Activated T-cell treated with anti-CD3 and anti-CD28 coated beads, Interleukin-2, amount 50 U/mL, for 72 hours (primary cell): Measurements from ENCODE around the gene OASL. TPM values are rescaled to one million over a fixed set of nuclear protein-coding genes. Genes with fewer than 3 reads are reported as not detected.
"Not testable (repeated sequence)": the region's sequence is repeated elsewhere in the genome, so short reads cannot be mapped to it uniquely, and the experiment has no call there.

ENCODE experiments used
- ATAC-seq, 2 donors: fragments of 150-1000 bp; cut with Tn5 transposase; replicated peaks in 1 of 2; 2 replicates each; pipeline ENCODE4 v1.10.0; 2021; ENCODE audit warnings: moderate library complexity in 2 of 2, mild to moderate bottlenecking in 1 of 2
- DNase-seq, 2 donors: peaks; one replicate each; pipeline ENCODE4 v3.0.0; 2021 to 2022; ENCODE audit warnings: mixed read lengths in 1 of 2
- H3K27ac Mint-ChIP-seq: one replicate; pipeline ENCODE4 v1.8.0; 2022; ENCODE audit warnings: mild to moderate bottlenecking, moderate library complexity, mixed read lengths
- H3K27me3 Mint-ChIP-seq: one replicate; pipeline ENCODE4 v1.8.0; 2022; ENCODE audit warnings: low read depth, mixed read lengths
- H3K36me3 Mint-ChIP-seq, 2 donors: one replicate each; pipeline ENCODE4 v1.8.0; 2022; ENCODE audit warnings: mixed read lengths in 2 of 2, mild to moderate bottlenecking in 1 of 2; ENCODE audit not compliant: insufficient read depth in 2 of 2
- H3K4me1 Mint-ChIP-seq: one replicate; pipeline ENCODE4 v1.8.0; 2022; ENCODE audit warnings: low read depth, mixed read lengths
- H3K4me3 Mint-ChIP-seq, 2 donors: one replicate each; pipeline ENCODE4 v1.8.0; 2022; ENCODE audit warnings: mild to moderate bottlenecking in 2 of 2, mixed read lengths in 2 of 2, moderate library complexity in 2 of 2
- H3K9me3 Mint-ChIP-seq, 2 donors: one replicate each; pipeline ENCODE4 v1.8.0; 2022; ENCODE audit warnings: mixed read lengths in 2 of 2
- total RNA-seq, 2 donors: library from RNA; stranded (reverse); gene quantifications; one replicate each; pipeline ENCODE4 v1.2.3, GENCODE V29; 2022

OASL gene
- total RNA-seq, 2 donors from 2014 or later: 13.6 to 45.1 TPM

DNA sequence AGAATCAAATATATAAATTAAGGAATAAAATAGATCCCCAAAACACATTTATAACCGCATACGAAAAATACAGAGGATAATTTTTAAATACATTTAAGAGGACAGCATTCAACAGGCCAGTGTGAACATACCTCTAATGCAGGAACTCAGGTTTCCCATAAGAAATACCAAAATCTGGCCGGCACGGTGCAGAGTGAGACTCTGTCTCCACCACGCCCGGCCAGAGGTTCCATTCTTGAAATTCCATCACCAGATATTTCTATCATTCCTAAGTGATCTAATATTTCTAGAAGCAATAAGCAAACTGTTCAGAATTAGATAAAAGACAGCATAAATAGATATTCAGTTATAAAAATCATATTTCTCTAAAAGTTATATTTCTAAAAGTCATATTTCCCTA, 30.2 kb upstream of the OASL start:
- no peak overlapping the region for H3K27ac Mint-ChIP-seq
- peaks cover 11% of the 10 kb centered on the region for H3K4me1 Mint-ChIP-seq
- H3K27me3 Mint-ChIP-seq: no peaks in the 10 kb centered on the region
- no peak overlapping the region for H3K4me3 Mint-ChIP-seq
- DNase-seq (no peak), ATAC-seq (no peak)
- H3K36me3 Mint-ChIP-seq: peaks cover 4 to 5% of the 10 kb centered on the region in 2 donors
- H3K9me3 Mint-ChIP-seq: peaks cover 3 to 6% of the 10 kb centered on the region in 2 donors

DNA sequence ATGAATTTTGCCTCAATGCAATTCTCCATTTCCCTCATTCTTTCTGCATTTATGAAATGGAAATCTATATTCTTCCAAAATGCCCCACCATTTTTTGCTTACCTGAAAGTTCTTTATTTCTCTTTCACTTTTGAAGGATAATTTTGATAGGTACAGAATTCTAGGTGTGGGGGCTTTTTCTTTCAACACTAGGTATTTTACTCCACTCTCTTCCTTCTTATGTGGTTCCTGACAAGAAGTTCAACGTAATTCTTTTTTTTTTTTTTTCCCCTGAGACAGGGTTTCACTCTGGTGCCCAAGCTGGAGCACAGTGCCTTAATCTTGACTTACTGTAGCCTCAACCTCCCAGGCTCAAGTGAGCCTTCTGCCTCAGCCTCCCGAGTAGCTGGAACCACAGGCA, 26.3 kb upstream of the OASL start:
- Mint-ChIP-seq H3K27ac (peak overlapping the region; percentile 42), H3K9me3 (no peaks in the 10 kb centered on the region), H3K27me3 (no peaks in the 10 kb centered on the region), H3K4me3 (peak overlapping the region in 1 of 2 donors; percentile 37), H3K4me1 (peaks cover 17% of the 10 kb centered on the region), H3K36me3 (no peaks in the 10 kb centered on the region)
- no peak for DNase-seq
- no peak for ATAC-seq

DNA sequence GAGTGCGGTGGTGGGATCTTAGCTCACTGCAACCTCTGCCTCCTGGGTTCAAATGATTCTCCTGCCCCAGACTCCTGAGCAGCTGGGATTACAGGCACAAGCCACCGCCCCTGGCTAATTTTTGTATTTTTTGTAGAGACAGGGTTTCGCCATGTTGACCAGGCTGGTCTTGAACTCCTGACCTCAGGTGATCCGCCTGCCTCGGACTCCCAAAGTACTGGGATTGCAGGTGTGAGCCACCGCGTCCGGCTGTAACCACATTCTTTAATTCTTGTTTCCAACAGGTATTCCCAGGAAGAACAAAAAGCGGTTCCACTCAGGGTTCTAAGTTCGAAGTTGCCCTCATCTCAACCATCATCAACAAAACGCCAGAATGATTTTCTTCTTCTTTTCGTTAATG, 25.5 kb upstream of the OASL start:
- H3K27me3 Mint-ChIP-seq, H3K27ac Mint-ChIP-seq, ATAC-seq, H3K4me3 Mint-ChIP-seq, DNase-seq, H3K36me3 Mint-ChIP-seq, H3K9me3 Mint-ChIP-seq: not testable (repeated sequence)
- peaks cover 25% of the 10 kb centered on the region for H3K4me1 Mint-ChIP-seq

DNA sequence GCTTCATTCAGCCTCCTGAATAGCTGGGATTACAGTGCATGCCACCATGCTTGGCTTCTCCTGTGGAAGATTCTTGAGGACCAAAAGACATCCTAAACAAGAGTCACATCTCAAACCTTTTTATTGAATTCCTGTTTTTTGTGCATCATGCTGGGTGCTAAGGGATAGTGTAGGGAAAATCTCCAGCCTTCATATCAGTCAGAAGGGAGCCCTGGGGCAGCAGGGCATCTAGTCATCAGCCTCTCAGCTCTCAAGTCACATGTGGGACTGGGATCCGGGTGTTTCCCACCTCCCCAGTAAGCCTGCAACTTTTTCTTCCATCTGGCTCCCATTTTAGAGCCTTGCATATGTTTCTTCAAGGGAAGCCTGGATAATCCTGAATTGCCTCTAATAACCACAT, 25.1 kb upstream of the OASL start:
- no peaks in the 10 kb centered on the region for H3K27me3 Mint-ChIP-seq

DNA sequence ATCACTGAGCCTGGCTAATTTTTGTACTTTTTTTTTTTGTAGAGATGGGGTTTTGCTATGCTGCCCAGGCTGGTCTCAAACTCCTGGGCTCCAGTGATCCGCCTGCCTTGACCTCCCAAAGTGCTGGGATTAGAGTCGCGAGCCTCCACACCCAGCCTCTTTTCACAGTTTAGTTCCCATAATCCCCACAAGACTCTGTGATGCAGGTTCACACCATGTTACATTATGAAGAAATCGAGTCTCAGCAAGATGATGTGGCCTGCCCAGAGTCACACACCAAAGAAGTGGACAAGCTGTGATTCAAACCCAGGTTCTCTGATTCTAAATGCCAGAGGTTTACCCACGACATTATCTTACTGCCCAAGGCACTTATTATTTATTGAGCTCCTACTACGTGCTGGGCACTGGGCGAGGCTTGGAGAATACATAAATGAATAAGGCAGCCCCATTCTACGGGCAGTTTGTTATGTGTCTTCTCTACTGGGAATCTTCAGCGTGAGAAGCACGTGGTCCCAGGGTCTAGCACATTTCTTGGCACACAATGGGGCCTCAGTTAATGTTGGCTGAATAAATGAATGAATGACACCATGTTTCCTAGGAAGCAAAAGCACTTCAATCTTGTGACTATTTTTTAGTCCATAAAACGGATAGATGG, 23.5 kb upstream of the OASL start:
- no peak for ATAC-seq
- no peaks in the 10 kb centered on the region for H3K27me3 Mint-ChIP-seq
- no peaks in the 10 kb centered on the region for H3K9me3 Mint-ChIP-seq
- no peaks in the 10 kb centered on the region for H3K36me3 Mint-ChIP-seq
- no peak overlapping the region for H3K27ac Mint-ChIP-seq
- no peak overlapping the region for H3K4me3 Mint-ChIP-seq
- no peak for DNase-seq
- H3K4me1 Mint-ChIP-seq: peaks cover 30% of the 10 kb centered on the region

More for the DNA sequence above, 25.1 kb upstream of the OASL start:
- no peak overlapping the region for H3K27ac Mint-ChIP-seq
- no peak overlapping the region for H3K4me3 Mint-ChIP-seq
- ATAC-seq: no peak
- no peaks in the 10 kb centered on the region for H3K9me3 Mint-ChIP-seq
- H3K36me3 Mint-ChIP-seq: no peaks in the 10 kb centered on the region
- peaks cover 29% of the 10 kb centered on the region for H3K4me1 Mint-ChIP-seq
- no peak for DNase-seq

DNA sequence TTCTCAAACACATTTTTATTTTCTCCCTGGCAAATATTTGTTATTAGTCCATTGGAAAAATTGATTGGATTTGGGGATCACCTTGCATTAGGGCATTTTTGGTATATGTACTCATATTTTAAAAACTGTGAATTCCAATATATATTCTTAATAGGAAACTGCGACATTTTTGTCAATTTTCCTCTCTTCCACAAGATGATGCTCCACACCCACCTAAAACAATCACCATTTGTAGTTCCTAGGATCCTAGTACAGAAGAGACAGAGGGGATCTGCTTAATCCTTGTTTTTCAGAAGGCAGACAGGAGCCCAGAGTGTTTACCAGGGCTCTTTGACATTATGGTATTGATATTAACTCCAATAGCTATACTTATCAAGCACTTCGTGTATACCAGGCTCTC, 22.8 kb upstream of the OASL start:
- Mint-ChIP-seq H3K36me3 (no peaks in the 10 kb centered on the region), H3K27me3 (no peaks in the 10 kb centered on the region), H3K9me3 (no peaks in the 10 kb centered on the region), H3K4me3 (no peak overlapping the region), H3K27ac (no peak overlapping the region), H3K4me1 (peaks cover 30% of the 10 kb centered on the region)
- ATAC-seq (no peak), DNase-seq (no peak)

DNA sequence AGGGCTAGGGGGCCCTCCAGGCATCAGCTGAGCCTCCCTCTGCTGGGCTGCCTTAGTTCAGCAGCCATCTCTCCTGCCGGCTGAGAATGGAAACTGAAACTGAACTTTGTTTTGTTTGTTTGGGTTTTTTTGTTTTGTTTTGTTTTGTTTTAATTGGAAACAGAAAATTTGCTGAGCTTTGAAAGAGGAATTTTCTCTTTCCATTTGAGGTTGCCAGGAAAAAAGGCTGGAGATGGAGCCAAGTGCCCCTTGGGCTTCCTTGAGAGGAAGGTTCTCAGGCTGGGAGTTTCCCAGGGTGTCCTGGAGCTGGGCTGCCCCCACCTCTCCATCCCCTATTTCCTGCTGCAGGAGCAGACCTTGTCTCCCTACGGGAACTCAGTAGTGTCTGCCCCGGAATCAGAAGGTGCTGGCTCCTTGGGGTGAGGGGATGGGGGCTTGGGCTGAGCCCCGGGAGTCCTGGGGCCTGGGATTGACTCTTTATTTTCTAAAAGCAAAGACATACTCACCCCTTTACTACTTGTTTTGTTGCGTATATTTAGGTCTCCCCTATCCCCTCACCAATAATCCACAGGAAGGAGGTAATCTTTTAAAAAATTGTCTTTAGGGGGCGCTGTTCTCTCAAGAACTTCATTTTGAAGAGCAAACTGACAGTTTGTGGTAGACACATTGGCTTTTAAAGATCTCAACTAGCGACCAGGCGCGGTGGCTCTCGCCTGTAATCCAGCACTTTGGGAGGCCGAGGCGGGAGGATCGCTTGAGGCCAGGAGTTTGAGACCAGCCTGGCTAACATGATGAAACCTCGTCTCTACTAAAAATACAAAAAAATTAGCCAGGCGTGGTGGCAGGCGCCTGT, 21.3 kb upstream of the OASL start:
- H3K27me3 Mint-ChIP-seq: no peaks in the 10 kb centered on the region
- peak; percentile 71 to 73 for DNase-seq
- H3K4me3 Mint-ChIP-seq: peak overlapping the region; percentile 84 to 95
- H3K36me3 Mint-ChIP-seq: no peaks in the 10 kb centered on the region
- H3K4me1 Mint-ChIP-seq: peaks cover 27% of the 10 kb centered on the region
- H3K9me3 Mint-ChIP-seq: no peaks in the 10 kb centered on the region
- peak; percentile 94 to 96 for ATAC-seq
- H3K27ac Mint-ChIP-seq: peak overlapping the region; percentile 97

DNA sequence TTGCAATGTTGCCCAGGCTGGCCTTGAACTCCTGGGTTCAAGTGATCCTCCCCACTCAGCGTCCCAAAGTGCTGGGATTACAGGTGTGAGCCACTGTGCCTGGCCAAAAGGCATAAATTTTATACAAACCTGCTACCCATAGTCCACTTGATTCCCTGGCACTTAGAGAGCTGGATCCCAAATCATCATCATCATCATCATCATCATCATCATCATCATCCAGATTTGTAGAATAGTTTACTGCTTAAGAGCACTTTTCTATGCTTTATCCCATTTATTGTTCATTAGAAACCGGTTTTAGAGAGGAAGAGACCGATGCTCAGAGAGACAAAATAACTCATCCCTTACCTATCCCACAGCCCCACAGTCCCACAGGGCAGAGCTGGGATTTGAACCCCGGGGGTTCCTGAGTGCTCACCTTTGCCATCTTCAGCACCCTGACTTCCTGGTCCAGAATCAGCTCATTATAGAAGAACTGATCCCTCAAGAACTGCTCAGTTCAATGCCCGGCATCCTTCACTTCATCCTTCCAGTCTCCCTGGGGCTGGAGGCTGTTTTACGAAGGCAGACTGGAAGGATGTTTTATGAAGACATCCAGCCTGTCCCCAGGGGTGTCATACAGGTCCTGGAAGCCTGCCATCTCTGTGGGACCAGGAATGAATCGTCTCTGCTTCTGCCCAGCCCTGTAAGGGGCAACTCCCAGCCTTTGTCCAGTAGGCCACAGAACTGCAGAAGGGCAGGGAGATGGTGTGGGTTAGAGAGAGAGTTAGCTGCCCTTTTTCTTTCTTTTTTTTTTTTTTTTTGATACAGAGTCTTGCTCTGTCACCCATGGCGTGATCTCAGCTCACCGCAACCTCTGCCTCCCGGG, 20.2 kb upstream of the OASL start:
- H3K27me3 Mint-ChIP-seq: no peaks in the 10 kb centered on the region
- H3K27ac Mint-ChIP-seq: peak overlapping the region; percentile 97
- peaks cover 19% of the 10 kb centered on the region for H3K4me1 Mint-ChIP-seq
- H3K4me3 Mint-ChIP-seq: peak overlapping the region; percentile 84 to 95
- H3K36me3 Mint-ChIP-seq: no peaks in the 10 kb centered on the region
- ATAC-seq (peak in 1 of 2 donors; percentile 20), DNase-seq (no peak)
- H3K9me3 Mint-ChIP-seq: no peaks in the 10 kb centered on the region

DNA sequence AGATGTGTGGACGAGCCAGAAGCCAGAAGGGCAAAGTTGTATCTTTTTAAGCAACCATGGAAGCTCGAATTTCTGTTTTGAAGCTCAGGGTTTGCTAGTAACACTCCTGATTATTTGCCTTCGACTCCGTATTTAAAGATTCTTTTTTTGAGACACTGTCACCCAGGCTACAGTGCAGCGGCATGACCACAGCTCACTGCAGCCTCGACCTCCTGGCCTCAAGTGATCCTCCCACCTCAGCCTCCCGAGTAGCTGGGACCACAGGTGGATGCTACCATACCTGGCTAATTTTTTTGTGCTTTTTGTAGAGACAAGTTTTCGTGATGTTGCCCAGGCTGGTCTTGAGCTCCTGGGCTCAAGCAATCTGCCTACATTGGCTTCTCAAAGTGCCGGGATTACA, 18.7 kb upstream of the OASL start:
- Mint-ChIP-seq H3K27ac (no peak overlapping the region), H3K9me3 (no peaks in the 10 kb centered on the region), H3K27me3 (no peaks in the 10 kb centered on the region), H3K4me3 (no peak overlapping the region), H3K4me1 (peaks cover 19% of the 10 kb centered on the region), H3K36me3 (no peaks in the 10 kb centered on the region)
- ATAC-seq (no peak), DNase-seq (no peak)

DNA sequence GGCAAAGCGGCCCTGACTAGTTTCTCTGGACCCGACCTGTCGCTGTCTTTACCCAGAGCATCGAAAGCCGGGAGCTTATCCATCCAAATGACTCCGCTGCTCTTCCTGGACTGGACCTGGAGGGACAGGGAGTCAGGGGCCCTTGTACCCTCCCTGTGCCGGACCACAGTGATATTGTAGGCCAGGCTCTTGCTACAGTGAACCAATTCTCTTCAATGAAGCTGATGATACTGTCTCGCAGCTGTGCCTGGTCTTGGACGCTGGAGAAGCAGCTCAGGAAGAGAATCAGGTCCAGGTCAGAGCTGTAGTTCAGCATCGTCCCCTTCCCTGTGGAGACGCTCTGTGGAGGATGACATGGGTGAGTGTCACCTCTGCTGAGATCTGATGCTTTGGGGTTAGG, 14.7 kb upstream of the OASL start:
- ATAC-seq: no peak
- no peaks in the 10 kb centered on the region for H3K4me1 Mint-ChIP-seq
- H3K27me3 Mint-ChIP-seq: no peaks in the 10 kb centered on the region
- H3K4me3 Mint-ChIP-seq: no peak overlapping the region
- no peaks in the 10 kb centered on the region for H3K9me3 Mint-ChIP-seq
- H3K36me3 Mint-ChIP-seq: no peaks in the 10 kb centered on the region
- no peak for DNase-seq
- no peak overlapping the region for H3K27ac Mint-ChIP-seq

DNA sequence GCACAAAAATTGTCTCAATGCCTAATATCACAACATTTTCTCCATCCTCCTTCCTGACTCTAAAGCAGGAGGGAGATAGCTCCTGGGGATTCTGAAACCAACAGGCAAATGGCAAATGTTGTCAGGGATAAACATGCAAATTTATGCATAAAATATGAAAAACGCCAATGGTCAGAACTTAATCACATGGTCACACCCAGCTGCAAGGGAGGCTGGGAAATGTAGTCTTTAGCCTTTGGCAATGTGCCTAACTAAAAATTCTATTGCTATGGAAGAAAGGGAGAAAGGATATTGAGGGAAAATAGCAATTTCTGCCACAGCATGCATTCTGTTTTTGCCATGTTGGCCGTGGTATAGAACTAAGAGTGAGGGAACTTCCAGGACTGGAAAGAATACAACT, 11.7 kb upstream of the OASL start:
- no peaks in the 10 kb centered on the region for H3K36me3 Mint-ChIP-seq
- H3K4me1 Mint-ChIP-seq: peaks cover 4% of the 10 kb centered on the region
- no peaks in the 10 kb centered on the region for H3K9me3 Mint-ChIP-seq
- H3K27ac Mint-ChIP-seq: no peak overlapping the region
- DNase-seq (no peak), ATAC-seq (no peak)
- no peak overlapping the region for H3K4me3 Mint-ChIP-seq
- no peaks in the 10 kb centered on the region for H3K27me3 Mint-ChIP-seq

DNA sequence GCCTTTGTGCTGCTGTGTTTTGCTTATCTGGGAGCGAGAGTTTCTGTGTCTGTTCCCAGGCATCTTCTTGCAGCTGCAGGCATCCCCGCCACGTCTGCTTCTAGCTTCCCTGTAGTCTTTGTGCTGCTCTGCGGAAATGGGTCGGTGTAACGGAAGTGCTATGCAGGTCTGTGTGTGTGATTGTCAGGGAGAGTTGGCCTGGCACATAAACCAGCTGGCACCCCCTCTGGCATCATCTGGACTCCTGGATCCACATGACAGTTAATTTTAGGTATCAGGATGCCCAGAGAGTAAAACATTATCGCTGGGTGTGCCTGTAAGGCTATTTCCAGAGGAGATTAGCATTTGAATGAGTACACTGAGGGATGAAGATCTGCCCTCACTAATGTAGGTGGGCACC, 9.4 kb upstream of the OASL start:
- peaks cover 11% of the 10 kb centered on the region for H3K27me3 Mint-ChIP-seq
- peak overlapping the region in 1 of 2 donors; percentile 61 for H3K4me3 Mint-ChIP-seq
- no peaks in the 10 kb centered on the region for H3K9me3 Mint-ChIP-seq
- no peak overlapping the region for H3K27ac Mint-ChIP-seq
- H3K36me3 Mint-ChIP-seq: no peaks in the 10 kb centered on the region
- peaks cover 19% of the 10 kb centered on the region for H3K4me1 Mint-ChIP-seq
- DNase-seq (no peak), ATAC-seq (no peak)

DNA sequence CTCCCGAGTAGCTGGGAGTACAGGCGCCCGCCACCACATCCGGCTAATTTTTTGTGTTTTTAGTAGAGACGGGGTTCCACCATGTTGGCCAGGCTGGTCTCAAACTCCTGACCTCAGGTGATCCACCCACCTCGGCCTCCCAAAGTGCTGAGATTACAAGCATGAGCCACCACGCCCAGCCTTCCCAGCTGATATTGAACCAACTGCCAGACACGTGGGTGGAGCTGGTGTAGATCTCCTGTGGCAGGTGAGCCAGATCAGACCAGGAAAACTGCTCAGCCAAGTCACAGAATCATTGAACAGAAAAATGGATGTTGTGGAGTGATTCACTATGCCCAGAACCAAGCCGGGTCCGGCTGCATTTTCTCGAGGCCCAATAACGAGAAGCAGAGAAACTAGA, 8.4 kb upstream of the OASL start:
- H3K4me3 Mint-ChIP-seq, H3K36me3 Mint-ChIP-seq, H3K9me3 Mint-ChIP-seq, DNase-seq, H3K27ac Mint-ChIP-seq, ATAC-seq: not testable (repeated sequence)
- Mint-ChIP-seq H3K27me3 (peaks cover 22% of the 10 kb centered on the region), H3K4me1 (peaks cover 26% of the 10 kb centered on the region)
